DMS153 (cell line): ENCODE data around the gene PPTC7.
"Not testable (repeated sequence)": the region's sequence is repeated elsewhere in the genome, so short reads cannot be mapped to it uniquely, and the experiment has no call there.

Experiments used
- DNase-seq: peaks from one replicate; lab custom pipeline; 2025; lab: John Stamatoyannopoulos, UW

The PPTC7 gene

GRCh38 chr12:110536834-110537604 lies 46.1 kb downstream of the PPTC7 start:
- no peak for DNase-seq

GRCh38 chr12:110534811-110535210 lies 48.3 kb downstream of the PPTC7 start:
- DNase-seq: no peak

- DNase-seq: no peak
These were observed 49.5 kb downstream of the PPTC7 start for GRCh38 chr12:110533607-110534006.

DNA sequence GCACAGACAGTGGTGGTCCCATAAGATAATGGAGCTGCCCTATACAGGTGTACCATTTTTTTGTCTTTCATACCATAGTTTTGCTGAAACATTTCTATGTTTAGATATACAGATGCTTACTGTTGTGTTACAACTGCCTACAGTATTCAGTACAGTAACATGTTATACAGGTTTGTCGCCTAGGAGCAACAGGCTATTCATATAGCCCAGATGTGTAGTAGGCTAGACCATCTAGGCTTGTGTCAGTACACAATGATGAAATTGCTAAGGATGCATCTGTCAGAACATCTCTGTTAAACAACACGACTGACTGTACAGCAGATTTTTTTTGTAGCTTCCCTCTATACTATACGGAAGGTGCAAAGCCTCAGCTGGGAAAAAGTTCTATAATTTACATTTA lies 50.5 kb downstream of the PPTC7 start:
- no peak for DNase-seq

- DNase-seq: no peak
These were observed 51.3 kb downstream of the PPTC7 start for GRCh38 chr12:110531741-110532333.

- no peak for DNase-seq
These were observed 52.6 kb downstream of the PPTC7 start for GRCh38 chr12:110530511-110530910.

- no peak for DNase-seq
These were observed 54.8 kb downstream of the PPTC7 start for GRCh38 chr12:110528277-110528839.

DNA sequence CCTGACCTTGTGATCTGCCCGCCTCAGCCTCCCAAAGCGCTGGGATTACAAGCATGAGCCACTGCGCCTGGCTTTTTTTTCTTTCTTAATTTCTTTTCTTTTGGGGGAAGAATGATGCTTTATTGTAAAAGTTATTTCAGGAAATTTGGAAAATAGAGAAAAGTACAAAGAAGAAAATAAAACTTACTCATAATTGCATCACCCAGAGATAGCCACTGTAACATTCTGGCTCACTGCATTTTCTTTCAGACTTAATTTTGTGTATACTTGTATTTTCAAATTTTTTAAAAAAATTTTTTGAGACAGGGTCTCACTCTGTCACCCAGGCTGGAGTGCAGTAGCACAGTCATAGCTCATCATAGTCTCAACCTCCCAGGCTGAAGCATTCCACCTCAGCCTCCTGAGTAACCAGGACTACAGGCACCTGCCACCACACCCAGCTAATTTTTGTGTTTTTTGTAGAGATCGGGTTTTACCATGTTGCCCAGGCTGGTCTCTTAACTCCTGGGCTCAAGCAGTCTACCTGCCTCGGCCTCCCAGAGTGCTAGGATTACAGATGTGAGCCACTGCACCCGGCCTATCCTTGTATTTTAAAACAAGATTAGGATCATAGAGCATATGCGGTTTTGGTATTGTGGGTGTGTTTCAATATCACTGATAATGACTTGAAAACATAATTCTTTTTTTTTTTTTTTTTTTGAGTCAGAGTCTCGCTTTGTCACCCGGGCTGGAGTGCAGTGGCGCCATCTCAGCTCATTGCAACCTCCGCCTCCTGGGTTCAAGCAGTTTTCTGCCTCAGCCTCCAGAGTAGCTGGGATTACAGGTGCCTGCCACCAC lies 62.0 kb downstream of the PPTC7 start:
- DNase-seq: not testable (repeated sequence)

- not testable (repeated sequence) for DNase-seq
These were observed 65.1 kb downstream of the PPTC7 start for GRCh38 chr12:110518014-110518413.

DNA sequence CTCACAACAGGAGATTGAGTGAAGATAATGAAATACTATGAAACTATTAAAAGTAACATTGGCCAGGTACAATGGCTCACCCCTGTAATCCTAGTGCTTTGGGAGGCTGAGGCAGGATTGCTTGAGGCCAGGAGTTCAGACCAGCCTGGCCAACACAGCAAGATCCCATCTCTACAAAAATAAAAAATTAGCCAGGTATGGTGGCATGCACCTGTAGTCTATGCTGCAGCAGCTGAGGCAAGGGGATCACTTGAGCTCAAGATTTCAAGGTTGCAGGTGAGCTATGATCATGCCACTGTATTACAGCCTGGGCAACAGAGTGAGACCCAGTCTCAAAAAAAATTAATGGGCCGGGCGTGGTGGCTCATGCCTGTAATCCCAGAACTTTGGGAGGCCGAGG lies 66.1 kb downstream of the PPTC7 start:
- DNase-seq: no peak

DNA sequence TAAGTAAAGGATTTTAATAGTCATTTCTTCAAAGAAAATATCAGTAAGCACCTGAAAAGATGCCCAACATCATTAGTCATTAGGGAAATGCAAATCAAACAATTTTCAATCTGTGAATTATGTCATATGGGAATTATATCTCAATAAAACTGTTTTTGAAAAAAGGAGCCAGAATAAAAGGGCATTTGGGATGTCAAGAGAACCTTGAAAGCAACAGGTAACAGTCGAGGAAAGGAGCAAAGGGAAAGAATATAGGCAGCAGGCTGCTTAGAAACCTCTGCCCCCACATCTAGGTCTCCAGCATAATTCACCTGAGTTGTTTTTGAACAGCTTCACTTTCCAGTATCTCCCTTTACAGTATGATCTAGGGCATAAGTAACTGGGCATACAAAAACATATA lies 68.8 kb downstream of the PPTC7 start:
- no peak for DNase-seq

DNA sequence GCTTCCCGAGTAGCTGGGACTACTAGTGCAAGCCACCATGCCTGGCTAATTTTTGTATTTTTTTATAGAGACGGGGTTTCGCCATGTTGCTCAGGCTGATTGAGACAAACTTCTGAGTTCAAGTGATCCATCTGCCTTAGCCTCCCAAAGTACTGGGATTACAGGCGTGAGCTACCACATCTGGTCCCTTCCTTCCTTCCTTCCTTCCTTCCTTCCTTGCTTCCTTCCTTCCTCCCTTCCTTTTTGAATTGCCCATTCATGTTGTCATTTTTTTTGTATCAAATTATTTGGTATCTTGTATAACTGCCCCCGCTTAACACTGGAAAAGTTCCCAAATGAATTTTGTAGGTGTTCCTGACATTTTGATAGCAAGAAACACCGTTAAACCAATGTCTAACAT lies 69.3 kb downstream of the PPTC7 start:
- DNase-seq: no peak

- DNase-seq: no peak
These were observed 75.0 kb downstream of the PPTC7 start for GRCh38 chr12:110508071-110508586.

- DNase-seq: no peak
These were observed 77.8 kb downstream of the PPTC7 start for GRCh38 chr12:110505332-110505731.

DNA sequence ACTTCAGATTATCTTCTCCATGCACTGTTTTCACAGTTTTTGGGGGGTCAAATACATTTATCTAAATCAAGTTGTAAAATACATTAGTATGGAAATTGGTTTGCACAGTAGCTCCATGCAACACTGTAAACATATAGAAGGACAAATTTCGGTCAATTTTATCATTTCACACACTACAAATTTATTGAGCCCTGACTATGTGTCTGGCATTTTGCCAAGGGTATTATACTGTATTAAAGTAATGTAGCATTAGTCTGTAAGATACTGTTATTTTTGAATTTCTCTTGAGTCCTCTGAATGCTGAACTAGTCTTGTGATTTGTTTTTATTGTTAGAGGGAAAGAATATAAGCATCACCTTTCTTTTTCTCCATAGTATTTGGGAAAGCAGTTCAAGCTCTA lies 79.7 kb downstream of the PPTC7 start:
- DNase-seq: no peak

DNA sequence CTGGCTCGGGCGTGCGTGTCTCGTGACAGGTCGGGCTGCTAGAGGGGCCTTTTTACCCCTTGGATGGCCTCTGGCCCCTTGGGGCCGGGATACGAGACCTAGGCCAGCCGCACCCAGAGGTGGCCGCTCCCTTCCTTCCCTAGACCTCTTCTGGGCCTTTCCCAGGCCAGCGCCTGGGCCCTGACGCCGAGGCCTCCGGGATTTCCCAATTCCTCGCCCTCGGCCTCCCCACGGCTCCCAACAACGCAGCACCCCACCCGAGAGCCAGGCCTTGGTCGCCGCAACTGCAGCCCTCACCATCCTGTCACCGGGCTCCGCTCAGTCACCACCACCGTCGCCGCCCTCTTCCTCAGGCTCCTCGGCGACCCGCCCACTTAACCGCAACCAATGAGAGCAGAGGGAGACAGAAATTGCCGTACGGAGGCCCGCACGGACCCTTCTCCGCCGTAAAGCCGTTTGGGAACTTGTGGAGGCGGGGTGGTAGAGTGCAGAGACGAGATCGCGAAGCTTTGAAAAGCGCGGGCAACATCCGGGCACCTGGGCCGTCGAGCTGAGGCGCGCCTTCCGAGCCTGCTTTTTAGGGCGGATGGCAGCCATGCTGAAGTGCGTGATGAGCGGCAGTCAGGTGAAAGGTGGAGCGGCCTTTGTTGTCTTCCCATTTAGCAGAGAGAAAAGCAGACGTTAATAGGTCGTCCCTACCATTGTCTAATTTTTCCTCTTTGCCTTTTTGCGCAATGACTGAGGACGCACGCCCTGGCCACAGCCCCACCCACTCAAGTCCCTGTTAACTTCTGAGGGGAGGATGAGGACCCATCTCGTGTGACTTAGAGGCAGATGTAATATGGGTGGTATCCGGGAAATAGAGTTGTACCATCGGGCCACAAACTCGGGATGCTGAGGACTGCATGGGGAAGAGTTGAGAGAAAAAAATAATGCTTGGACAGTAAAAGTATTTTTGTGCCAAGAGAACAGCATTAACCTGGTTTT lies 81.1 kb downstream of the PPTC7 start, which contains the start of the genes RAD9B and VPS29:
Gene RAD9B (plus strand): TSS at position 580 of the 987 bp plus-strand sequence. CDS start 7 bp downstream, at position 587.
Gene VPS29 (minus strand): TSS at position 360 of the 987 bp plus-strand sequence. CDS start 60 bp downstream, at position 300.
- peak; percentile 97 for DNase-seq

- DNase-seq: peak; percentile 28
These were observed 81.7 kb downstream of the PPTC7 start for GRCh38 chr12:110501399-110501751.

DNA sequence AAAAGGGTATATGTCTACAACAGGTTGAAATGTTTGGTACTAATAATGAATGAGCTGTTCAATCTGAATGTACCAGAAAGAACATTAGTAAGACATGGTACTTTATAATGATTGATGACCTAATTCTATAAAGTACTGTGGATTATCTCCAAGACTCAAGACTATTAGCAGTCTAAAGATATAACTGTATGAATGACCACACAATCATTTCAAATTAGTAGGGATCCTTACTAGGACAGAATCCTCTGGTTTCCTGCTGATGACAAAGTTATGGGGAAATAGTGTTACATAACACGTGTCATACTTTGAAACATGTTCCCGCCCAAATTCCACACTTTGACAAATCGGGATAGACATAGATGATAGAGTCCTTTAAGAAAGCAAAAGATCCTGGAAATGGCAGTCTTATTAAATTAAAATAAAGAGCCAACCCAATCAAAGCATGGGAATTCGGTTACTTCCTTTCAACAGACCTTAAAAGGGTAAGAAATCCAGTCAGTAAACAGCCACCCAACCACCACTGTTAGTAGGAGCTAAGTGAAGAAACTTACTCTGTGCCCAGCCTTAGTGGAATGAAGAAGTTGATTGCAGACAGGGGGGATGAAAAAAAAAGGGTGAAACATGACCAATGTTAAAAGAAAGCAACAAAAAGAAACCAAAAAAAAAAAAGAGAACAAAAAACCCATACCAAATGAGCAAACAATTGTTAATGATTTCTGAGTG lies 84.0 kb downstream of the PPTC7 start:
- DNase-seq: no peak
